Liver (tissue), 3 donors: Measurements from ENCODE around the gene RPL13A.
"Not testable (repeated sequence)": the region's sequence is repeated elsewhere in the genome, so short reads cannot be mapped to it uniquely, and the experiment has no call there.

ENCODE experiments used
- CTCF ChIP-seq: fragments of 150-350 bp; IDR thresholded peaks from 2 replicates; pipeline ENCODE4 v1.5.1; 2017; ENCODE audit warnings: improper control_type of control experiment, low read depth, low read length; ENCODE audit not compliant: missing input control
- FOXA1 ChIP-seq: IDR thresholded peaks from 2 replicates; pipeline ENCODE4 v1.6.1; 2016; ENCODE audit warnings: antibody characterized with exemption
- GABPA ChIP-seq, 2 donors: IDR thresholded peaks in 1 of 2; conservative IDR thresholded peaks in 1 of 2; 2 replicates each; pipeline ENCODE4 v1.6.1; 2016; ENCODE audit warnings: antibody characterized with exemption in 2 of 2, mild to moderate bottlenecking in 1 of 2, moderate library complexity in 1 of 2
- MAX ChIP-seq: IDR thresholded peaks from 2 replicates; pipeline ENCODE4 v1.6.1; 2016; ENCODE audit warnings: antibody characterized with exemption
- RAD21 ChIP-seq, 2 donors: IDR thresholded peaks; 2 replicates each; pipeline ENCODE4 v1.6.1; 2016; ENCODE audit warnings: antibody characterized with exemption in 2 of 2, mild to moderate bottlenecking in 2 of 2
- REST ChIP-seq: IDR thresholded peaks from 2 replicates; pipeline ENCODE4 v1.6.1; 2016; ENCODE audit warnings: antibody characterized with exemption, mild to moderate bottlenecking
- YY1 ChIP-seq: IDR thresholded peaks from 2 replicates; pipeline ENCODE4 v1.6.1; 2016; ENCODE audit warnings: antibody characterized with exemption, mild to moderate bottlenecking
- donor health status: healthy.
- donor health status: healthy.

GRCh38 chr19:49473501-49473867, 13.9 kb upstream of the RPL13A start:
- not testable (repeated sequence) for TF ChIP-seq MAX; GABPA (IDR thresholded peaks at IDR 0.05 in 1 of 2, conservative IDR thresholded peaks at IDR 0.05 in 1 of 2); CTCF; YY1; RAD21 (IDR thresholded peaks at IDR 0.05); FOXA1; REST
